MV-4-11 (cell line): ENCODE measurements around the gene DGKB.
"Not testable (repeated sequence)": the region's sequence is repeated elsewhere in the genome, so short reads cannot be mapped to it uniquely, and the experiment has no call there.

Experiments
- DNase-seq: peaks from one replicate; lab custom pipeline; 2025; lab: John Stamatoyannopoulos, UW

Gene DGKB

GRCh38 chr7:14292737-14293136 is 609.8 kb downstream of the DGKB start:
- no peak for DNase-seq

GRCh38 chr7:14289957-14290356 is 612.6 kb downstream of the DGKB start:
- no peak for DNase-seq

GRCh38 chr7:14288701-14289100 is 613.9 kb downstream of the DGKB start:
- DNase-seq = no peak

- no peak for DNase-seq
Observed at GRCh38 chr7:14287398-14287797, 615.2 kb downstream of the DGKB start.

- DNase-seq = no peak
Observed at GRCh38 chr7:14286036-14286435, 616.5 kb downstream of the DGKB start.

- not testable (repeated sequence) for DNase-seq
Observed at GRCh38 chr7:14279065-14279871, 623.3 kb downstream of the DGKB start.

GRCh38 chr7:14275356-14275755 is 627.2 kb downstream of the DGKB start:
- DNase-seq = no peak

GRCh38 chr7:14271441-14271840 is 631.1 kb downstream of the DGKB start:
- DNase-seq = no peak

GRCh38 chr7:14270099-14270498 is 632.5 kb downstream of the DGKB start:
- no peak for DNase-seq

GRCh38 chr7:14260011-14260410 is 642.5 kb downstream of the DGKB start:
- no peak for DNase-seq

GRCh38 chr7:14258861-14259260 is 643.7 kb downstream of the DGKB start:
- DNase-seq = no peak

- no peak for DNase-seq
Observed at GRCh38 chr7:14258441-14258840, 644.1 kb downstream of the DGKB start.

- DNase-seq = no peak
Observed at GRCh38 chr7:14252458-14252857, 650.1 kb downstream of the DGKB start.

- no peak for DNase-seq
Observed at GRCh38 chr7:14242175-14242574, 660.4 kb downstream of the DGKB start.

- no peak for DNase-seq
Observed at GRCh38 chr7:14236834-14237233, 665.7 kb downstream of the DGKB start.

GRCh38 chr7:14235056-14235455 is 667.5 kb downstream of the DGKB start:
- DNase-seq = no peak

GRCh38 chr7:14233868-14234369 is 668.6 kb downstream of the DGKB start:
- DNase-seq = no peak

GRCh38 chr7:14233076-14233867 is 669.3 kb downstream of the DGKB start:
- no peak for DNase-seq

- no peak for DNase-seq
Observed at GRCh38 chr7:14229047-14229446, 673.5 kb downstream of the DGKB start.

GRCh38 chr7:14228341-14228740 is 674.2 kb downstream of the DGKB start:
- DNase-seq = no peak

- no peak for DNase-seq
Observed at GRCh38 chr7:14226126-14226525, 676.4 kb downstream of the DGKB start.

- DNase-seq = no peak
Observed at GRCh38 chr7:14219125-14219524, 683.4 kb downstream of the DGKB start.

GRCh38 chr7:14218338-14218737 is 684.2 kb downstream of the DGKB start:
- no peak for DNase-seq
